A673 (cell line): Measurements from ENCODE around the gene DTNA.

Experiments used
- CTCF ChIP-seq: fragments of 300-800, 200-600 bp; sonication (generic); conservative IDR thresholded peaks from 2 replicates; pipeline ENCODE4 v1.5.1; 2017; ENCODE audit warnings: low read depth, mild to moderate bottlenecking, antibody characterized with exemption, low read length, moderate library complexity, mixed read lengths
- EZH2 ChIP-seq: fragments of 200-600 bp; sonication (generic); IDR thresholded peaks from 2 replicates; pipeline ENCODE4 v1.6.1; 2017; ENCODE audit warnings: borderline replicate concordance, low read depth, mild to moderate bottlenecking, mixed read lengths, antibody characterized with exemption, low read length; ENCODE audit not compliant: poor library complexity, severe bottlenecking

GRCh38 chr18:34848156-34848555 lies 138.1 kb downstream of the DTNA start:
- TF ChIP-seq CTCF (no peak), EZH2 (no peak)
